Type B pancreatic cell (in vitro differentiated cells): ENCODE data around the gene POU5F1. TPM values are rescaled to one million over a fixed set of nuclear protein-coding genes. Genes with fewer than 3 reads are reported as not detected.
"Not testable (repeated sequence)": the region's sequence is repeated elsewhere in the genome, so short reads cannot be mapped to it uniquely, and the experiment has no call there.

Experiments
- DNase-seq: peaks from one replicate; pipeline ENCODE4 v3.0.0; 2021; ENCODE audit warnings: mixed read lengths; ENCODE audit not compliant: unreplicated experiment; ENCODE audit errors: extremely low spot score
- H3K27ac Mint-ChIP-seq: 2 replicates; pipeline ENCODE4 v1.8.0; 2021; ENCODE audit warnings: mild to moderate bottlenecking, mixed read lengths
- H3K27me3 Mint-ChIP-seq: 2 replicates; pipeline ENCODE4 v1.8.0; 2021; ENCODE audit warnings: mixed read lengths
- H3K36me3 Mint-ChIP-seq: 2 replicates; pipeline ENCODE4 v1.8.0; 2021; ENCODE audit warnings: mixed read lengths
- H3K4me1 Mint-ChIP-seq: one replicate; pipeline ENCODE4 v1.8.0; 2021; ENCODE audit warnings: mixed read lengths; ENCODE audit not compliant: unreplicated experiment
- H3K4me3 Mint-ChIP-seq: 2 replicates; pipeline ENCODE4 v1.8.0; 2021; ENCODE audit warnings: mild to moderate bottlenecking, mixed read lengths
- H3K9me3 Mint-ChIP-seq: 2 replicates; pipeline ENCODE4 v1.8.0; 2021; ENCODE audit warnings: mixed read lengths
- CTCF ChIP-seq: fragments of 200-600 bp; sonication (generic); conservative IDR thresholded peaks from 2 replicates; pipeline ENCODE4 v1.5.0; 2021; ENCODE audit warnings: antibody characterized with exemption, mild to moderate bottlenecking
- total RNA-seq: library from RNA; stranded (reverse); gene quantifications from 2 replicates; pipeline ENCODE4 v1.2.1, GENCODE V29; 2021; ENCODE audit warnings: low replicate concordance

POU5F1 gene
- total RNA-seq, 1 donor from 2014 or later = not detected

- H3K36me3 Mint-ChIP-seq = peaks cover 3% of the 10 kb centered on the region
- peaks cover 5% of the 10 kb centered on the region for H3K4me1 Mint-ChIP-seq
Observed at GRCh38 chr6:31193206-31193605, 22.7 kb upstream of the POU5F1 start.

GRCh38 chr6:31192431-31193105 lies 22.1 kb upstream of the POU5F1 start:
- H3K27ac Mint-ChIP-seq, DNase-seq, H3K9me3 Mint-ChIP-seq, H3K27me3 Mint-ChIP-seq, H3K4me1 Mint-ChIP-seq, H3K4me3 Mint-ChIP-seq, H3K36me3 Mint-ChIP-seq: not testable (repeated sequence)
- peak; percentile 75 for TF ChIP-seq CTCF

More at GRCh38 chr6:31193206-31193605, 22.7 kb upstream of the POU5F1 start:
- TF ChIP-seq CTCF = no peak
- no peak for DNase-seq
- Mint-ChIP-seq H3K27me3 (peaks cover 7% of the 10 kb centered on the region), H3K4me3 (no peak overlapping the region), H3K27ac (no peak overlapping the region), H3K9me3 (peaks cover 5% of the 10 kb centered on the region)

- no peaks in the 10 kb centered on the region for H3K9me3 Mint-ChIP-seq
- no peak overlapping the region for H3K4me3 Mint-ChIP-seq
- no peaks in the 10 kb centered on the region for H3K36me3 Mint-ChIP-seq
- no peaks in the 10 kb centered on the region for H3K4me1 Mint-ChIP-seq
- H3K27ac Mint-ChIP-seq = no peak overlapping the region
- TF ChIP-seq CTCF = no peak
- no peak for DNase-seq
- no peaks in the 10 kb centered on the region for H3K27me3 Mint-ChIP-seq
Observed at GRCh38 chr6:31190488-31190887, 20.0 kb upstream of the POU5F1 start.

GRCh38 chr6:31189223-31189622 lies 18.7 kb upstream of the POU5F1 start:
- H3K27ac Mint-ChIP-seq, H3K36me3 Mint-ChIP-seq, DNase-seq, H3K4me3 Mint-ChIP-seq, H3K27me3 Mint-ChIP-seq, H3K4me1 Mint-ChIP-seq, H3K9me3 Mint-ChIP-seq: not testable (repeated sequence)

- TF ChIP-seq CTCF = no peak
- Mint-ChIP-seq H3K36me3 (no peaks in the 10 kb centered on the region), H3K27me3 (peaks cover 4% of the 10 kb centered on the region), H3K9me3 (no peaks in the 10 kb centered on the region), H3K27ac (no peak overlapping the region), H3K4me1 (no peaks in the 10 kb centered on the region), H3K4me3 (no peak overlapping the region)
- DNase-seq = no peak
Observed at GRCh38 chr6:31187780-31188194, 17.3 kb upstream of the POU5F1 start.

- H3K4me3 Mint-ChIP-seq = no peak overlapping the region
- no peaks in the 10 kb centered on the region for H3K9me3 Mint-ChIP-seq
- H3K27ac Mint-ChIP-seq = peak overlapping the region; percentile 35
- H3K27me3 Mint-ChIP-seq = peaks cover 4% of the 10 kb centered on the region
- no peaks in the 10 kb centered on the region for H3K36me3 Mint-ChIP-seq
- no peaks in the 10 kb centered on the region for H3K4me1 Mint-ChIP-seq
- TF ChIP-seq CTCF = no peak
- DNase-seq = no peak
Observed at GRCh38 chr6:31186052-31186734, 15.7 kb upstream of the POU5F1 start.

- H3K4me1 Mint-ChIP-seq, H3K36me3 Mint-ChIP-seq, H3K9me3 Mint-ChIP-seq, H3K4me3 Mint-ChIP-seq, H3K27ac Mint-ChIP-seq, H3K27me3 Mint-ChIP-seq, DNase-seq: not testable (repeated sequence)
Observed at GRCh38 chr6:31185695-31186051, 15.2 kb upstream of the POU5F1 start.

- DNase-seq, H3K9me3 Mint-ChIP-seq, H3K4me1 Mint-ChIP-seq, H3K27me3 Mint-ChIP-seq, H3K27ac Mint-ChIP-seq, H3K36me3 Mint-ChIP-seq, H3K4me3 Mint-ChIP-seq: not testable (repeated sequence)
Observed at GRCh38 chr6:31183859-31184258, 13.4 kb upstream of the POU5F1 start.

GRCh38 chr6:31183287-31183686 lies 12.8 kb upstream of the POU5F1 start:
- H3K27me3 Mint-ChIP-seq = peaks cover 11% of the 10 kb centered on the region
- not testable (repeated sequence) for DNase-seq, H3K9me3 Mint-ChIP-seq, H3K4me3 Mint-ChIP-seq, H3K27ac Mint-ChIP-seq, H3K4me1 Mint-ChIP-seq, H3K36me3 Mint-ChIP-seq
